Measurements from ENCODE around the gene SHISA7.
"Not testable (repeated sequence)": the region's sequence is repeated elsewhere in the genome, so short reads cannot be mapped to it uniquely, and the experiment has no call there.

The SHISA7 gene

DNA sequence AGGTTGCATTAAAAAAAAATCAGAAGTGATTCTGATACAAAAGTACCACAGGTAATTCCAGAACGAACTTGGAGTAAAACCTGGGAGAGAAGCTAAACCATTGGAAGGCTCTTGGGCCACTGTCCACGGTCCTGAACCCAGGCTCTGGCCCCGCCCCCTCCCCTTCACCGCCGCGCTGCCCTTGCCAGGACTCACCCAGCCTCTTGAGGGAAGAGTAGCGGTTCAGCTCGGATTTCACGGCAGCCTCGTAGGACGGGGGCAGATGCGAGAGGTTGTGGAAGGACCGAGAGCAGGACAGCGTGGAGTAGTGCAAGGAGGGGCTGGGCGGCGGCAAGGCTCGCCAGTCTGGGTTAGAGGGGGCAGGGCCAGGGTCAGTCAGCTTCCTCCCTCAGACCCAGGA lies 5.7 kb downstream of the SHISA7 start:
- FAIRE-seq (no peak), DNase-seq (ENCODE audit: insufficient read length, low spot score) (peak; percentile 98)
- 0 out of 2 replicates have a peak, but pooled peaks have one; percentile 13 for TF ChIP-seq POLR2A (IDR thresholded peaks at IDR 0.05; ENCODE audit: low read depth, low read length)

DNA sequence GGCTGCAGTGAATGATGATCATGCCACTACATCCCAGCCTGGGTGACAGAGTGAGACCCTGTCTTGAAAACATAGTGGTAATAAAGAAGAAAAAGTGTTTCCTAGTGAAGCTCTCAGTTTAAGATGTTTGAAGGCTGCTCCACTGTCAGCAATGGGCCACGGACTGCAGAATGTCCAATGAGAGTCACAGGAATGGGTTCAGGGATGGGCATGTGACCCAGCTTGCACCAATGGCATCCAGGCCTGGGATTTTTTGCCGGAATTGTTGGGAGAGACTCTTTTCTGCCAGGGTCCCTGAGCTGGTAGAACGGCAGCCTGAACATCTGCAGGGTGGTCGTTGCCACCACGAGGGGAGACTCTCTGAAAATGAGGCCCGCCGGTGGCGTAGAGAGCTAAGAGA lies 6.3 kb downstream of the SHISA7 start:
- TF ChIP-seq POLR2A (IDR thresholded peaks at IDR 0.05; ENCODE audit: low read depth, low read length): no peak
- FAIRE-seq (no peak), DNase-seq (ENCODE audit: insufficient read length, low spot score) (no peak)

DNA sequence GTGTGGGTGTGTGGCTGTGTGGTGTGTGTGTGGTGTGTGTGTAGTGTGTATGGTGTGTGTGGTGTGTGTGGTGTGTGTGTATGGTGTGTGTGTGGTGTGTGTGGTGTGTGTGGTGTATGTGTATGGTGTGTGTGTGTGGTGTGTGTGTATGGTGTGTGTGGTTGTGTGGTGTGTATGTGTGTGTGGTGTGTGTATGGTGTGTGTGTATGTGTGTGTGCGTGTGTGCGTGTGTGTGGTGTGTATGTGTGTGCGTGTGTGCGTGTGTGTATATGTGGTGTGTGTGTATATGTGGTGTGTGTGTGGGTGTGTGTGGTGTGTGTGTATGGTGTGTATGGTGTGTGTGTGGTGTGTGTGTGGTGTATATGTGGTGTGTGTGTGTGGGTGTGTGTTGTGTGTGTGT lies 8.1 kb downstream of the SHISA7 start:
- no peak for TF ChIP-seq POLR2A (IDR thresholded peaks at IDR 0.05; ENCODE audit: low read depth, low read length)
- no peak for FAIRE-seq
- DNase-seq (ENCODE audit: insufficient read length, low spot score): no peak

DNA sequence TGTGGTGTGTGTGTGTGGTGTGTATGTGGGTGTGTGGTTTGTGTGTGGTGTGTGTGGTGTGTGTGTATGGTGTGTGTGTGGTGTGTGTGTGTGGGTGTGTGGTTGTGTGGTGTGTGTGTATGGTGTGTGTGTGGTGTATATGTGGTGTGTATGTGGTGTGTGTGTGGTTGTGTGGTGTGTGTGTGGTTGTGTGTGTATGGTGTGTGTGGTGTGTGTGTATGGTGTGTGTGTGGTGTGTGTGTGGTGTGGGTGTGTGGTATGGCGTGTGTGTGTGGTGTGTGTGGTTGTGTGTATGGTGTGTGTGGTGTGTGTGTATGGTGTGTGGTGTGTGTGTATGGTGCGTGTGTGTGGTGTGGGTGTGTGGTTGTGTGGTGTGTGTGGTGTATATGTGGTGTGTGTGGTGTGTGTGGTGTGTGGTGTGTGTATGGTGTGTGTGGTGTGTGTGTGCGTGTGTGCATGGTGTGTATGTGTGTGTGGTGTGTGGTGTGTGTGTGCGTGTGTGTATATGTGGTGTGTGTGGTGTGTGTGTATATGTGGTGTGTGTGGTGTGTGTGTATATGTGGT lies 8.7 kb downstream of the SHISA7 start:
- DNase-seq (ENCODE audit: insufficient read length, low spot score) (no peak), FAIRE-seq (no peak)
- no peak; the same call in 1 of the 2 replicates for TF ChIP-seq POLR2A (IDR thresholded peaks at IDR 0.05; ENCODE audit: low read depth, low read length)

DNA sequence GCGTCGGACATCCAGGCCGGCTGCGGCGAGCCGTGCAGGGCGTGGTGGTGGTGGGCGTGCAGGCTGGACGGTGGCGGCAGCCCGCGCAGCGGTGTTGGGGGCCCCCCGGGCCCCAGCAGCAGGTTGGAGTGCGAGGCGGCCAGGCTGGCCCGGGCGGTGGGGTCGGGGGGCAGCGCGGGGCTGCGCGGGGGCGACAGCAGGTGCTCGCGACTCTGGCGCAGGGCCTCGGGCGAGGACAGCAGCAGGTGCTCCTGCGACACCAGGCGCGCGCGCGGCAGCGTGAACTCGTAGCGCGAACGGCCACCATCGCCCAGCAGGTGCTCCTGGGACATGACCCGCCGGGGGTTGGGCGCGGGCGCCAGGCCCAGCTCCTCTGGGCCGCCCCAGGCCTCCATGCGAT lies 9.8 kb downstream of the SHISA7 start:
- DNase-seq (ENCODE audit: insufficient read length, low spot score) (no peak), FAIRE-seq (no peak)
- TF ChIP-seq POLR2A (IDR thresholded peaks at IDR 0.05; ENCODE audit: low read depth, low read length): no peak

DNA sequence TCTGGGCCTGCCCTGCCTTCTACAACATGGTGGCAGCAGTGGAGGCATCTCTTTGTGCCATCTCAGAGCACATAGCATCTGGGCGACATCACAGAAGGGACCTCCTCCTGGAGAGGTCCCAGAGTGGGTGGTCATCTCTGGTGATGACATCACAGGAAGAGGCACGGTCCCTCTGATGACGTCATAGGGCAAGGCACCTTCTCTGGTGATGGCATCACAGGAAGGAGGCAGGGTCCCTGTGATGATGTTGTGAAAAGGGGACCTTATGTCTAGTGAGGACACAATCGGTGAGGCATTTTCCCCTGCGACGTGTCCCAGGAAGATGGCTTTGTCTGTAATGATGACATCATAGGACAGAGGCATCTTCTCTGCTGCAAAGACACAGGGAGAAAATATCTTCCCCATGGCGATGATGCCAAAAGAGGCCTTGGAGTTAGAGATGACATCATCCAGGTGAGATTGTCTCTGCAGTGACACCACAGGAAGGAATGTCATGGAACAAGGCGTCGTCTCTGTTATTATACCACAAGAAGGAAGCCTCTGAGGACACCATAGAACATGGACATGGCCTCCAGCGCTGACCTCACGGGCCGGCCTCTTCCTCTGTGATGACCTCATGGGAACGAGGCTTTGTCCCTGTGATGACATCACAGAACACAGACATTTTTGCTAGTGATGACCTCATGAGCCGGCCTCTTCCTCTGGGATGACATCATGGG lies 10.7 kb downstream of the SHISA7 start:
- TF ChIP-seq POLR2A (IDR thresholded peaks at IDR 0.05; ENCODE audit: low read depth, low read length): no peak
- DNase-seq (ENCODE audit: insufficient read length, low spot score): no peak
- FAIRE-seq: no peak

DNA sequence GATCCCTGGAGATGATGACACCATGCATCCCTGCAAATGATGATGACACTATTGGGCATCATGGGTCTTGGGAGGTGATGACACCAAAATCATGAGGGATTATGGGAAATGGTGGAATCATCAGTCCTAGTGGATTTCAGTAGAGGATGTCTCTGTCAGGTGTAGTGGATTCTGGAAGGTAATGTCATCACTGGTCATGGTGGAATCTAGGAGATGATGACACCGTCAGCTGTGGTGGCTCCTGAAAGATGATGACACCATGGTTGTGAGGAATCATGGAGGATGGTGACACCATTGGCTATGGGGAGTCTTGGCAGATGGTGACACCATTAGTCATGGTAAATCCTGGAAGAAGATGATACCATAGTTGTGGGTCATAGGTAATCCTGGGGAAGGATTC lies 11.9 kb downstream of the SHISA7 start:
- TF ChIP-seq POLR2A (IDR thresholded peaks at IDR 0.05; ENCODE audit: low read depth, low read length): no peak
- FAIRE-seq (no peak), DNase-seq (ENCODE audit: insufficient read length, low spot score) (no peak)

DNA sequence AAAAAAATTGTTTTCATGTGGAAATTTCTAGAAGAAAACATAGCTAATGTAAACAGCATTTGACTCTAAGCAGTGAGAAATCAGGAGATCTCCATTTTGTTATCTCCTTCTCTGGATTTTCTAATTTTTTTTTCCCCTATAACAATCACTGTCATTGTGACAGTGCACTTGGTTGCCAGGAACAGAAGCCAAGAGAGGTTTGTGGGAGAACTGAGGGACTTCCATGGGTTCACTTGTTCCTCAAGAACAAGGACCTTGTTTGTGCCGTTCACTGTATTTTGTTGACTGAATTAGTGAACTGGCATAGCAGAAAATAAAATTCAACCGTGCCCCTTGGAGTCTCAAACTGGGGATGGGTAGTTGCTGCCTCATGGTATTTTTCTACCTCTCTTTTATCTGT lies 17.1 kb downstream of the SHISA7 start:
- DNase-seq (ENCODE audit: insufficient read length, low spot score) (no peak), FAIRE-seq (no peak)
- no peak for TF ChIP-seq POLR2A (IDR thresholded peaks at IDR 0.05; ENCODE audit: low read depth, low read length)

DNA sequence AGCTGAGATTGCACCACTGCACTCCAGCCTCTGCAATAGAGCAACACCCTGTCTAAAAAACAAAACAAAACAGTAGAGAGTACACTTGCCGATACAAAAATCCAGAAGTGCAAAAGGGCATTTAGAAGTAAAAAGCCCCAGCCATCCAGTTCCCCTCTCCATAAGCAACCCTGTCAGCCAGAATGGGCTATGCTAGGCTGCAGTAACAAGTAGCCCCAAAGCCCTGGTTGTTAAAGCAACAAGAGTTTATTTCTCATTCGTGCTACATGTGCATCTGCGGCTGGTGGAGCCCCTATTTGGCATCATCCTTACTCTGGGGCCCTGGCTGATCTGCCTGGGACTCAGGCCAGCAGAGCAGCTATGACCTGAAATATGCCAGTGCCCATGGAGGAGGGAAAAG lies 18.6 kb downstream of the SHISA7 start:
- FAIRE-seq: no peak
- no peak for TF ChIP-seq POLR2A (IDR thresholded peaks at IDR 0.05; ENCODE audit: low read depth, low read length)

DNA sequence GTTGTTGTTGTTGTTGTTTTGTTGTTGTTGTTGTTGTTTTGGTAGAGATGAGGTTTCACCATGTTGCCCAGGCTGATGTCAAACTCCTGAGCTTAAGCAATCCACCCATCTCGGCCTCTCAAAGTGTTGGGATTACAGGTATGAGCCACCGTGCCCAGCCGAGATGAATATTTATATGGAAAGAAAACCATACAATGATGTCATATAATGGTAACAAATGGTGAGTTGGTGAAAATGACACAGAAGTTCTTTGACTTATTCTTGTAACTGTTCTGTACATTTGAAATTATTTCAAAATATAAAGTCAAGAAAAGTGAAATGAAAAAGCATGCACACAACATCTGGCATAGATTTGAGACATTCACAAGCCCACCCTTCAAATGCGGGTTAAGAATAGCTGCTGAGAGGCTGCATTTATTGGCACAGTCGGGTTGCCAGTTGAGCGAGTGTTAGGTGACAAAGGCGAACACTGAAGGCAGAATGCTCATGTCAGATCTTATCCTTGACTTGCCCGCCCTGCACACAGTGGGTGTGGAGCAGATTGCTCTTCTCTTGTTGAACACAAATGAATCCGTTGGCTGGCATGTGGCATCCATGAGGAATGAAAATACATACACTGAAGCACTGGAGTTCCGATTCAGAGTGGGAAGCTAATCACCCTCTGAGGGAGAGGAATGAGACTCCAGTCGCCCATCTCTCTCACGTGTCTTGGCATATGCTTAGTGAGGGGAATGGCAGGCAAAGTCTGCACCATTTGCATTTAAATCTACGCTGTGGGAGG lies 19.7 kb downstream of the SHISA7 start:
- TF ChIP-seq POLR2A (IDR thresholded peaks at IDR 0.05; ENCODE audit: low read depth, low read length): no peak
- no peak for DNase-seq (ENCODE audit: insufficient read length, low spot score)
- no peak for FAIRE-seq

More for the DNA sequence above, 18.6 kb downstream of the SHISA7 start:
- DNase-seq (ENCODE audit: insufficient read length, low spot score): no peak

DNA sequence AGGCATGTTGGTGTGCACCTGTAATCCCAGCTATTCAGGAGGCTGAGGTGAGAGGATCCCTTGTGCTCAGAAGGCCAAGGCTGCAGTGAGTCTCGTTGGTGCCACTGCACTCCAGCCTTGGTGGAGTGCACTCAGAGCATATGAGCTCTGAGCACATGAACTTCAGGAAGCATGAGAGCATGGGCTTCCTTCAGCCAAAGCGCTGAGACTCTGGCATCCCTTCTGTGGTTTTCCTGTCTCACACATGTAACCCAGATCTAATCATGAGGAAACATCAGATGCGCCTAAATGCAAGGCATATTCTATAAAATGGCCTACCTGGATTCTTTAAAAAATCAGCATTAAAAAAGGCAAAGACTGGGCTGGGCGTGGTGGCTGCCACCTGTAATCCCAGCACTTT lies 21.8 kb downstream of the SHISA7 start:
- FAIRE-seq; DNase-seq (ENCODE audit: insufficient read length, low spot score): not testable (repeated sequence)

DNA sequence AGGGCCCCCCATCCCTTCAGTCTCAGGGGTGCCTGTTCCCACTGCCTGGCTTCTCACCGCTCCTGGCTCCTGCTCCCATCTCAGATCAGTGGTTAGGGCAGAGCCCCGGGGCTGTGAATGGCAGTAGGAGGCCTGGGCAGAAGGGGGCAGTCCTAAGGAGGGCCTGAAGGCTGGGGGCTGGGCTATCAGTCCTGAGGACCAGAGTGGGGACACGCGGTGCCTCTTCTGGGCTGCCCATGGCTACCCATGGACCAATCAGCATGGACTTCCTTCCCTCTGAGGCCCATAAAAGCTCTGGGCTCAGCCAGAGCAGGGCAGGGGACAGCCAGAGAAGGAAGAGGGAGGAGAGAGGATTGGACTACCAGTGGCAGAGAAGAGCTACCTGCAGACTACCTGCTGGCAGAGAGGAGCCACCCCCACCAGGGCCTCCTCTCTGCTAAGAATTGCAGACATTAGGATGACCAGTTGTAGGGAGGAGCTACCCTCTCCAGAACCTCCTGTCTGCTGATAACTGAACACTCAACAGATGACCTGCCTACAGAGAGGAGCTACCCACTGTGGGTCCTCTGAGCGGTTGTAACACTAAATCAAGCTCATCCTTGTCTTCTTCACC lies 23.4 kb downstream of the SHISA7 start:
- TF ChIP-seq POLR2A (IDR thresholded peaks at IDR 0.05; ENCODE audit: low read depth, low read length): no peak
- no peak for DNase-seq (ENCODE audit: insufficient read length, low spot score)
- FAIRE-seq: no peak

DNA sequence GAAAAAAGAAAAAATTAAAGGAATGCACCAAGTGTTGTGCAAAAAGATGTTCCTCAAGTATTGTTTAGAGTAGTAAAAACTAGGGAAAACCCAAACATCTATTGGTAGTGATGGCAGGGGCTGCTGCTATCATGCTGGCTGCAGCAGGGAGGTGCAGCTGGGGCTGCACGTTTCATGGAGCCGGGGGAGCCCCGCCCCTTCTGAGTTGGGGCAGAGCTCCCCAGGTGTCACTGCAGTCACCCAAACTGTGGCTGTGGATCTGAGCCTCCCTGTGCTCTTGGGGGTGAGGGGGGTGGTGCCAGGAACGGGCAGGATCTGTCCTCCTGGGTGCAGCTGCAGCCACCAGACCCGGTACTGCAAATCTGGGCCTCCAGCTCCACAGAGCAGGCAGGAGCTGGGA lies 24.0 kb downstream of the SHISA7 start:
- DNase-seq (ENCODE audit: insufficient read length, low spot score) (no peak), FAIRE-seq (no peak)

DNA sequence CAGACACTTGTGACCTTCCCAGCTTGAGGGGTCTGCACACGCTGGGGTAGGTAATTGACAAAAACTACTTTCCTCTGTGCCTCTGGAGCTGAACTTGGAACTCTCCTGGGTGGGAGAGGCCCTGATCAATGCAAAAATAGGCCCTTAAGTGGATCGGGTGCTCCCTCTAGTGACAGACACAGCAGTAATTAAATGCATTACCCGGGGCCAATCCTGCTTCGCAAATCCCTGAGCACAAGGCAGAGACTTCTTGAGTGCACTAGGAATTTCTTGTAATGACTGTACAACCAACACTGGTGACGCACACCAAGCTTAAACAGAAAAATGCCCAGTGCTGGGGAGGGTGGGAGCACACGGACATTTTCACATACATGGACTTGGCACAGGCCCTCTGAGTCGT lies 24.9 kb downstream of the SHISA7 start:
- peak; percentile 95 for DNase-seq (ENCODE audit: insufficient read length, low spot score)

More for the DNA sequence above, 24.0 kb downstream of the SHISA7 start:
- TF ChIP-seq POLR2A (IDR thresholded peaks at IDR 0.05; ENCODE audit: low read depth, low read length): no peak

More for the DNA sequence above, 24.9 kb downstream of the SHISA7 start:
- peak; percentile 33 for FAIRE-seq
- no peak for TF ChIP-seq POLR2A (IDR thresholded peaks at IDR 0.05; ENCODE audit: low read depth, low read length)
